IMR-90 (cell line): ENCODE measurements around the gene LHPP. TPM values are rescaled to one million over a fixed set of nuclear protein-coding genes. Genes with fewer than 3 reads are reported as not detected.

Experiments
- ATAC-seq: fragments of 200-7000 bp; cut with Tn5 transposase; 2 replicates; pipeline ENCODE4 v1.9.1; 2020; ENCODE audit warnings: low read depth, mild to moderate bottlenecking, moderate library complexity
- BruUV-seq: library from RNA; stranded (reverse); fragments of 400-500 nt; replicated peaks from 2 replicates; lab custom pipeline; 2021; lab: Mats Ljungman, UMichigan
- CTCF ChIA-PET: fragments of 300-600 bp; formaldehyde crosslinking; extraction: SDS; loops from one replicate; lab custom pipeline; 2021; ENCODE audit warnings: antibody characterized with exemption; lab: Yijun Ruan, JAX
- POLR2A ChIA-PET: fragments of 300-600 bp; sonication (Branson Sonifier 250); formaldehyde crosslinking; loops from one replicate; lab custom pipeline; 2022; ENCODE audit warnings: antibody characterized with exemption; ENCODE audit not compliant: unreplicated experiment; lab: Charles Lee
- DNase-seq: peaks from one replicate; pipeline ENCODE4 v3.0.0; 2013
- H2AFZ ChIP-seq: replicated peaks from 2 replicates; pipeline ENCODE3; 2013; ENCODE audit warnings: low read length, mild to moderate bottlenecking; ENCODE audit not compliant: poor library complexity
- H2AK5ac ChIP-seq: 2 replicates; pipeline ENCODE4 v1.6.1; 2013; ENCODE audit warnings: low read depth, low read length, inconsistent platforms
- H2AK9ac ChIP-seq: replicated peaks from 2 replicates; pipeline ENCODE3; 2013; ENCODE audit warnings: mild to moderate bottlenecking, low read depth, low read length, moderate library complexity; ENCODE audit not compliant: poor library complexity
- H2BK120ac ChIP-seq: 2 replicates; pipeline ENCODE4 v1.6.1; 2013; ENCODE audit warnings: low read depth, low read length, inconsistent platforms
- H2BK15ac ChIP-seq: 3 replicates; pipeline ENCODE4 v1.6.1; 2013; ENCODE audit warnings: low read depth, low read length, inconsistent platforms
- H2BK20ac ChIP-seq: 2 replicates; pipeline ENCODE4 v1.6.1; 2013; ENCODE audit warnings: low read depth, mild to moderate bottlenecking, inconsistent platforms, low read length, moderate library complexity
- H2BK5ac ChIP-seq: 2 replicates; pipeline ENCODE4 v1.6.1; 2013; ENCODE audit warnings: mild to moderate bottlenecking, low read depth, low read length, inconsistent platforms; ENCODE audit not compliant: poor library complexity, severe bottlenecking
- H3K14ac ChIP-seq: replicated peaks from 2 replicates; pipeline ENCODE4 v1.6.1; 2013; ENCODE audit warnings: low read depth, low read length, inconsistent platforms
- H3K18ac ChIP-seq: 2 replicates; pipeline ENCODE4 v1.6.1; 2013; ENCODE audit warnings: low read depth, low read length, control low read depth
- H3K23ac ChIP-seq: 2 replicates; pipeline ENCODE4 v1.6.1; 2013; ENCODE audit warnings: low read depth, low read length, inconsistent platforms
- H3K27ac ChIP-seq: 2 replicates; pipeline ENCODE4 v1.5.1; 2013; ENCODE audit warnings: mild to moderate bottlenecking, control low read depth, low read length; ENCODE audit not compliant: insufficient read depth
- H3K27me3 ChIP-seq: 2 replicates; pipeline ENCODE4 v1.6.1; 2013; ENCODE audit warnings: low read length; ENCODE audit not compliant: control insufficient read depth, insufficient read depth
- H3K36me3 ChIP-seq: 2 replicates; pipeline ENCODE4 v1.6.1; 2013; ENCODE audit warnings: low read length, mixed read lengths; ENCODE audit not compliant: control insufficient read depth, insufficient read depth
- H3K4ac ChIP-seq: 2 replicates; pipeline ENCODE4 v1.6.1; 2013; ENCODE audit warnings: low read depth, low read length, inconsistent platforms
- H3K4me1 ChIP-seq: 2 replicates; pipeline ENCODE4 v1.6.1; 2013; ENCODE audit warnings: low read length, mixed read lengths; ENCODE audit not compliant: control insufficient read depth, insufficient read depth
- H3K4me2 ChIP-seq: 2 replicates; pipeline ENCODE4 v1.6.1; 2013; ENCODE audit warnings: low read depth, mild to moderate bottlenecking, control low read depth, low read length, moderate library complexity
- H3K4me3 ChIP-seq: 2 replicates; pipeline ENCODE4 v1.5.1; 2013; ENCODE audit warnings: low read depth, mild to moderate bottlenecking, control low read depth, low read length, moderate library complexity; ENCODE audit not compliant: insufficient read depth
- H3K56ac ChIP-seq: 2 replicates; pipeline ENCODE4 v1.6.1; 2013; ENCODE audit warnings: low read length, inconsistent platforms; ENCODE audit not compliant: insufficient read depth; ENCODE audit errors: extremely low read depth
- H3K79me1 ChIP-seq, 2 experiments: 2 replicates each; pipeline ENCODE4 v1.6.1; 2013; ENCODE audit warnings: low read length in 2 of 2, inconsistent platforms in 1 of 2, low read depth in 1 of 2
- H3K9ac ChIP-seq: 2 replicates; pipeline ENCODE4 v1.6.1; 2013; ENCODE audit warnings: low read depth, low read length, control low read depth
- H3K9me1 ChIP-seq: 2 replicates; pipeline ENCODE4 v1.6.1; 2013; ENCODE audit warnings: low read length, inconsistent platforms; ENCODE audit not compliant: insufficient read depth
- H3K9me3 ChIP-seq: 2 replicates; pipeline ENCODE4 v1.6.1; 2013; ENCODE audit warnings: low read length; ENCODE audit not compliant: control insufficient read depth, insufficient read depth
- H4K20me1 ChIP-seq: 2 replicates; pipeline ENCODE4 v1.6.1; 2013; ENCODE audit warnings: low read length, inconsistent platforms; ENCODE audit not compliant: insufficient read depth
- H4K5ac ChIP-seq: 2 replicates; pipeline ENCODE4 v1.6.1; 2013; ENCODE audit warnings: mild to moderate bottlenecking, low read depth, low read length, control low read depth
- H4K8ac ChIP-seq, 2 experiments: 2 replicates each; pipeline ENCODE4 v1.6.1; 2013; ENCODE audit warnings: low read depth in 2 of 2, low read length in 2 of 2, control low read depth in 1 of 2, inconsistent platforms in 1 of 2
- H4K91ac ChIP-seq: 2 replicates; pipeline ENCODE4 v1.6.1; 2013; ENCODE audit warnings: low read depth, low read length, inconsistent platforms; ENCODE audit not compliant: insufficient read depth
- BHLHE40 ChIP-seq: fragments of 150-350 bp; IDR thresholded peaks from 2 replicates; pipeline ENCODE4 v1.6.1; 2016; ENCODE audit warnings: mild to moderate bottlenecking, low read depth, low read length
- CEBPB ChIP-seq: IDR thresholded peaks from 2 replicates; pipeline ENCODE4 v1.6.1; 2012; ENCODE audit warnings: low read depth, low read length, improper control_type of control experiment
- CHD1 ChIP-seq: IDR thresholded peaks from 2 replicates; pipeline ENCODE4 v1.6.1; 2012; ENCODE audit warnings: low read depth, low read length, improper control_type of control experiment
- CTCF ChIP-seq: conservative IDR thresholded peaks from 2 replicates; pipeline ENCODE4 v1.5.1; 2012; ENCODE audit warnings: mild to moderate bottlenecking, low read depth, low read length, improper control_type of control experiment
- FOS ChIP-seq: fragments of 150-350 bp; IDR thresholded peaks from 2 replicates; pipeline ENCODE4 v1.6.1; 2016; ENCODE audit warnings: low read depth, low read length
- MAZ ChIP-seq: IDR thresholded peaks from 2 replicates; pipeline ENCODE4 v1.6.1; 2012; ENCODE audit warnings: low read depth, mild to moderate bottlenecking, low read length, improper control_type of control experiment, moderate library complexity, borderline replicate concordance
- MXI1 ChIP-seq: IDR thresholded peaks from 2 replicates; pipeline ENCODE4 v1.6.1; 2012; ENCODE audit warnings: low read depth, mild to moderate bottlenecking, low read length, moderate library complexity, borderline replicate concordance
- NFE2L2 ChIP-seq: fragments of 150-350 bp; IDR thresholded peaks from 2 replicates; pipeline ENCODE4 v1.6.1; 2016; ENCODE audit warnings: low read depth, mild to moderate bottlenecking, low read length
- POLR2A ChIP-seq: IDR thresholded peaks from 2 replicates; pipeline ENCODE4 v1.6.1; 2012; ENCODE audit warnings: mild to moderate bottlenecking, low read depth, low read length
- RAD21 ChIP-seq: IDR thresholded peaks from 2 replicates; pipeline ENCODE4 v1.6.1; 2012; ENCODE audit warnings: low read length, improper control_type of control experiment
- RCOR1 ChIP-seq: IDR thresholded peaks from 2 replicates; pipeline ENCODE4 v1.6.1; 2012; ENCODE audit warnings: mild to moderate bottlenecking, low read length, improper control_type of control experiment; ENCODE audit not compliant: insufficient replicate concordance
- RFX5 ChIP-seq: IDR thresholded peaks from 2 replicates; pipeline ENCODE4 v1.8.0; 2012; ENCODE audit warnings: low read depth, mild to moderate bottlenecking, low read length, moderate library complexity
- USF2 ChIP-seq: fragments of 150-350 bp; IDR thresholded peaks from 2 replicates; pipeline ENCODE4 v1.6.1; 2017; ENCODE audit warnings: mild to moderate bottlenecking, antibody characterized with exemption, low read length, low read depth
- WGBS, 2 experiments: methylation state at CpG; one replicate each; pipeline versions ENCODE4 v1.1.5 to v1.1.7; 2013; ENCODE audit warnings: missing lambda C conversion rate in 2 of 2; ENCODE audit not compliant: insufficient read length in 1 of 2; ENCODE audit errors: extremely low coverage in 2 of 2; 5-methylcytosine and 5-hydroxymethylcytosine counted together
- dilution Hi-C: fragments of 300-500 bp; cut with HindIII; formaldehyde crosslinking; loops from one replicate; pipeline ENCODE4 v1.14.3; 2018; ENCODE audit warnings: low sequenced_read_pairs; ENCODE audit not compliant: unreplicated experiment
- in situ Hi-C: fragments of 300-500 bp; cut with MboI; formaldehyde crosslinking; loops from 3 replicates; pipeline ENCODE4 v1.14.3; 2019; ENCODE audit warnings: low sequenced_read_pairs, inconsistent platforms, mixed read lengths
- intact Hi-C: fragments of 100-400 bp; cut with micrococcal nuclease; formaldehyde crosslinking; loops from 2 replicates; pipeline ENCODE4 v1.10.0; 2022
- polyA plus RNA-seq, 3 experiments: library from polyadenylated mRNA; depleted of rRNA; stranded (reverse); fragments of >200 nt; gene quantifications; 2 replicates each; pipeline ENCODE4 v1.2.3, GENCODE V29; 2012; ENCODE audit warnings: low replicate concordance in 1 of 3
- total RNA-seq: library from RNA; depleted of rRNA; stranded (reverse); fragments of >200 nt; gene quantifications from 2 replicates; pipeline ENCODE4 v1.2.3, GENCODE V29; 2012
- TF ChIP-seq, protein P1 (sequence below): fragments of 150-350 bp; IDR thresholded peaks from 2 replicates; pipeline ENCODE4 v1.6.1; 2016; ENCODE audit warnings: low read depth, mild to moderate bottlenecking, low read length, moderate library complexity, borderline replicate concordance

Gene LHPP
- total and polyA plus RNA-seq, 2 of the 4 experiments (the other 2 are of a cell fraction), result 2.7 to 8.3 TPM

DNA sequence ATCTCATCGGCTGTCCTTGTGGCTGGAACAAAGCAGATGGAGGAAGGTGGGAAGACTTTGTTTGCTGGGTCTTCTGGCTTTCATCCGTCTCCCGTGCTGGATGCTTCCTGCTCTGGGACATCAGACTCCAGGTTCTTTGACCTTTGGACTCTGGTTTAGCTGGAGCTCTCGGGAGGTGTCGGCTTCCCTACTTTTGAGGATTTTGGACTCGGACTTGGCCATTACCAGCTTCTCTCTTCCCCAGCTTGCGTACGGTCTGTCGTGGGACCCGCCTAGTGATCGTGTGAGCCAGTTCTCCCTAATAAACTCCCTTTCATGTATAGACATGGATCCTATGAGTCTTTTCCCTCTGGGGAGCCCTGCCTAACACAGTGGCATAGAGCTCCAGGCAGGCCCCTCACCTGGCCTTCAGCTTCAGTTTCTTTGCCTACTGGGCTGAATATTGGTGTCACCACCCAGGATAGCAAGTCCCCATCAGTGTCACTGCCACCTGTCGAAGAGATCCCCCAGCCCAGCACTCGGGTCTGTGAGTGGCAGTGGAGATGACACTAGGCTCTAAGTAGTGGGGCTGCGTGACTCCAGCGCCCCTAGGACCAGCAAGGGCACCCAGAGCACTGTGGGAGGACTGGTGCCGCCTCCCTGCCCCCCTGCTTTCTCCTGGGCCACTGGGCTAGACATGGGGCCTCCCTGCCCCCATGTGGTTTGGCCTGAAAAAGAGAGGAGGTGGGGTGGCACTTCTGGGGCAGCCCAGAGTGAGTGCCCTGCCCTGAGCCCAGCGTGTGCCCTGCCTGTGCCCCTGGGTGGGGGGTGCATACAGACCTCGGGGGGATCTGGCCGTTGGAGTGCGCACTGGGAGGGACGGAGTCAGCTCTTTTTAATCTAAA is 135.6 kb downstream of the LHPP start:
- Histone ChIP-seq H2AFZ (no peak overlapping the region), H3K4me1 (no peaks in the 10 kb centered on the region), H3K79me1 (no peaks in the 10 kb centered on the region), H3K9ac (no peak overlapping the region), H4K8ac (no peak overlapping the region), H4K91ac (no peak overlapping the region), H3K27ac (no peak overlapping the region), H3K18ac (no peak overlapping the region), H3K4ac (no peak overlapping the region), H3K9me1 (no peaks in the 10 kb centered on the region), H2BK5ac (no peak overlapping the region), H4K20me1 (no peaks in the 10 kb centered on the region), H3K9me3 (0 out of 2 replicates have a peak, but pooled peaks cover 2% of the 10 kb centered on the region), H2AK9ac (no peak overlapping the region), H3K36me3 (no peaks in the 10 kb centered on the region), H2BK15ac (no peak overlapping the region), H3K4me3 (no peak overlapping the region), H3K27me3 (peaks cover 4% of the 10 kb centered on the region; the same call in 1 of the 2 replicates), H3K23ac (no peak overlapping the region), H2BK20ac (no peak overlapping the region), H4K5ac (no peak overlapping the region), H3K14ac (no peak overlapping the region), H2AK5ac (no peak overlapping the region), H2BK120ac (no peak overlapping the region), H3K4me2 (no peak overlapping the region), H3K56ac (no peak overlapping the region)
- ATAC-seq (no peak), DNase-seq (no peak)
- in situ Hi-C loops, result no loop called here
- no TSS peak for BruUV-seq
- ChIA-PET POLR2A (no interaction called here), CTCF (interaction anchor here (0.6 kb wide), 1 partner anchor 8 kb away, joined by 3 read pairs; no protein-coding TSS in a partner anchor)
- dilution Hi-C loops, result no loop called here
- intact Hi-C loops, result no loop called here
- WGBS, 2 experiments, result 69% methylated on average over 15 of the region's 21 CpGs; no CpG with 5 or more reads in 1 of the 2 experiments
- TF ChIP-seq RAD21 (no peak), MXI1 (no peak), POLR2A (no peak), CEBPB (no peak), BHLHE40 (no peak), MAZ (no peak), RCOR1 (no peak), USF2 (no peak), RFX5 (no peak), FOS (no peak), NFE2L2 (no peak), CHD1 (no peak), CTCF (no peak)
- TF ChIP-seq, protein P1, sequence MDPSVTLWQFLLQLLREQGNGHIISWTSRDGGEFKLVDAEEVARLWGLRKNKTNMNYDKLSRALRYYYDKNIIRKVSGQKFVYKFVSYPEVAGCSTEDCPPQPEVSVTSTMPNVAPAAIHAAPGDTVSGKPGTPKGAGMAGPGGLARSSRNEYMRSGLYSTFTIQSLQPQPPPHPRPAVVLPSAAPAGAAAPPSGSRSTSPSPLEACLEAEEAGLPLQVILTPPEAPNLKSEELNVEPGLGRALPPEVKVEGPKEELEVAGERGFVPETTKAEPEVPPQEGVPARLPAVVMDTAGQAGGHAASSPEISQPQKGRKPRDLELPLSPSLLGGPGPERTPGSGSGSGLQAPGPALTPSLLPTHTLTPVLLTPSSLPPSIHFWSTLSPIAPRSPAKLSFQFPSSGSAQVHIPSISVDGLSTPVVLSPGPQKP, result no peak
